ENCODE results near the gene SPATA3.

DNA sequence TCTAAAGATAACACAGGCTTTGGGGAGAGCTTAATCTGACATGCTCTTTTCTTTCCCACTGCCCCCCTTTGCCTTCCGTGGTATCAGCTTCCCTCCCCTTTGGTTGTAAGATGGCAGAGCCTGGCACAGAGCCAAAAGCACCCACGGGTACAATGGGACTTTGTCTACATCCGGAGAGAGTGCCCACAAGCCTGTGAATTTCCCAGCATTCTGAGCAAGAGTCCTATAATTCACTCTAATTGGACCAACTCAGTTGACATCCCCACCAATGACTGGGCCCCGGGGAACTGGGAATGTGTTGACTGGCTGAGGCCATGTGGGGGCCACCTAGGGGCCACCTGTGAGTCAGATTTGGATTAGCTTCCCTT, 21.3 kb downstream of the SPATA3 start:
- TF ChIP-seq, protein P1, sequence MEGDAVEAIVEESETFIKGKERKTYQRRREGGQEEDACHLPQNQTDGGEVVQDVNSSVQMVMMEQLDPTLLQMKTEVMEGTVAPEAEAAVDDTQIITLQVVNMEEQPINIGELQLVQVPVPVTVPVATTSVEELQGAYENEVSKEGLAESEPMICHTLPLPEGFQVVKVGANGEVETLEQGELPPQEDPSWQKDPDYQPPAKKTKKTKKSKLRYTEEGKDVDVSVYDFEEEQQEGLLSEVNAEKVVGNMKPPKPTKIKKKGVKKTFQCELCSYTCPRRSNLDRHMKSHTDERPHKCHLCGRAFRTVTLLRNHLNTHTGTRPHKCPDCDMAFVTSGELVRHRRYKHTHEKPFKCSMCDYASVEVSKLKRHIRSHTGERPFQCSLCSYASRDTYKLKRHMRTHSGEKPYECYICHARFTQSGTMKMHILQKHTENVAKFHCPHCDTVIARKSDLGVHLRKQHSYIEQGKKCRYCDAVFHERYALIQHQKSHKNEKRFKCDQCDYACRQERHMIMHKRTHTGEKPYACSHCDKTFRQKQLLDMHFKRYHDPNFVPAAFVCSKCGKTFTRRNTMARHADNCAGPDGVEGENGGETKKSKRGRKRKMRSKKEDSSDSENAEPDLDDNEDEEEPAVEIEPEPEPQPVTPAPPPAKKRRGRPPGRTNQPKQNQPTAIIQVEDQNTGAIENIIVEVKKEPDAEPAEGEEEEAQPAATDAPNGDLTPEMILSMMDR (IDR thresholded peaks at IDR 0.05) = no peak
- TF ChIP-seq POLR2A (IDR thresholded peaks at IDR 0.05) = no peak
